ENCODE results near the gene GRK1. TPM values are rescaled to one million over a fixed set of nuclear protein-coding genes. Genes with fewer than 3 reads are reported as not detected.

GRK1 gene
- total and polyA plus RNA-seq, 2 of the 13 experiments (the other 11 are each of a cell fraction or from before 2014, with no cell fraction given) = 0.07 to 0.12 TPM

- H3K27ac ChIP-seq (ENCODE audit: extremely low read length, insufficient read depth, low read length) = no peak overlapping the region
- no peak overlapping the region for H3K9ac ChIP-seq (ENCODE audit: insufficient read depth, low read depth, low read length)
- FAIRE-seq = no peak
- BruUV-seq (replicated peaks) = no TSS peak
- ChIA-PET CTCF (ENCODE audit: low intra/inter-chr PET ratio, low total read pairs) (no interaction called here), POLR2A (no interaction called here)
- in situ Hi-C loops (cut with HindIII; ENCODE audit: extremely low pct_ligation_motif_present, low pct_unique_long_range_greater_than_20kb) (no loop called here), intact Hi-C loops (cut with micrococcal nuclease; ENCODE audit: unreplicated experiment) (no loop called here)
- no peaks in the 10 kb centered on the region for H3K9me3 ChIP-seq (ENCODE audit: low read length)
- H3K79me2 ChIP-seq (ENCODE audit: insufficient read depth, low read length) = no peaks in the 10 kb centered on the region
- TF ChIP-seq TRIM24 (CRISPR knock-in tag; IDR thresholded peaks at IDR 0.05) (no peak), ZSCAN31 (CRISPR knock-in tag; IDR thresholded peaks at IDR 0.05; ENCODE audit: low read depth) (no peak), ZFP1 (CRISPR knock-in tag; IDR thresholded peaks at IDR 0.05) (no peak), MATR3 (CRISPR knock-in tag; IDR thresholded peaks at IDR 0.05) (no peak)
- TF ChIP-seq, protein P1, sequence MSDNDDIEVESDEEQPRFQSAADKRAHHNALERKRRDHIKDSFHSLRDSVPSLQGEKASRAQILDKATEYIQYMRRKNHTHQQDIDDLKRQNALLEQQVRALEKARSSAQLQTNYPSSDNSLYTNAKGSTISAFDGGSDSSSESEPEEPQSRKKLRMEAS (IDR thresholded peaks at IDR 0.05) = no peak
- no peak for DNase-seq (ENCODE audit: low spot score)
- WGBS (ENCODE audit: low lambda C conversion rate) = 6% methylated on average over 10 of the region's 10 CpGs
- H3K27me3 ChIP-seq (ENCODE audit: control insufficient read depth in 1 of 2, insufficient read depth in 2 of 2, low read length in 2 of 2) = peaks cover 3 to 33% of the 10 kb centered on the region in 2 experiments
- no peaks in the 10 kb centered on the region for H3K4me1 ChIP-seq (ENCODE audit: insufficient read depth, low read length)
- H3K36me3 ChIP-seq (replicated peaks in 1 of 2; ENCODE audit: control insufficient read depth in 1 of 2, insufficient read depth in 2 of 2, low read length in 2 of 2) = no peaks in the 10 kb centered on the region
- no peak overlapping the region for H3K4me3 ChIP-seq (replicated peaks in 1 of 3; ENCODE audit: insufficient read depth in 1 of 3, low read depth in 2 of 3, low read length in 3 of 3)
- ATAC-seq = no peak
- no peak overlapping the region for H3K4me2 ChIP-seq (ENCODE audit: low read depth, low read length)
- H4K20me1 ChIP-seq (ENCODE audit: insufficient read depth, low read length) = no peaks in the 10 kb centered on the region
- no peak overlapping the region for H2AFZ ChIP-seq (ENCODE audit: low read length)
These were observed 117.1 kb downstream of the GRK1 start for GRCh38 chr13:113783966-113784644.

DNA sequence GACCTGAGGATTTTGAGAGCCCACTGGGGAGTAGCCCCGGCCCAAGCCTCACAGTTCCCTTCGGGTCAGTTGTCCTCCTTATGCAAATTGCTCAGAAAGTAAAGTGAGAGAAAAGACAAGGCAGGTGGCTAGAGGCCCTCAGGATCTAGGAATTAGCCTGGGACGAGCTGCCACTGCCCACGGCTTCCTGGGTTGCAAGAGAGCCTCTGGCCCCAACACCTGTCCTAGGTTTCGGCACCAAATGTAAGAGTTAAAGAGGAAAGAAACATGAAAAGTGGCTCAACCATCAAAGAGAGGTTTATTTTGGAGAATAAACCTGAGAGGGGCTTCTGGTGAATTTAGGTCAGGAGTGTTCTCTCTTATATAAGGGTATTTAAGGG is 117.6 kb downstream of the GRK1 start:
- no peak overlapping the region for H3K27ac ChIP-seq (ENCODE audit: extremely low read length, insufficient read depth, low read length)
- H2AFZ ChIP-seq (ENCODE audit: low read length) = no peak overlapping the region
- no peaks in the 10 kb centered on the region for H3K9me3 ChIP-seq (ENCODE audit: low read length)
- no peak overlapping the region for H3K9ac ChIP-seq (ENCODE audit: insufficient read depth, low read depth, low read length)
- no peaks in the 10 kb centered on the region for H3K36me3 ChIP-seq (replicated peaks in 1 of 2; ENCODE audit: control insufficient read depth in 1 of 2, insufficient read depth in 2 of 2, low read length in 2 of 2)
- in situ Hi-C loops (cut with HindIII; ENCODE audit: extremely low pct_ligation_motif_present, low pct_unique_long_range_greater_than_20kb) (no loop called here), intact Hi-C loops (cut with micrococcal nuclease; ENCODE audit: unreplicated experiment) (no loop called here)
- peaks cover 3 to 33% of the 10 kb centered on the region in 2 experiments for H3K27me3 ChIP-seq (ENCODE audit: control insufficient read depth in 1 of 2, insufficient read depth in 2 of 2, low read length in 2 of 2)
- no peak for DNase-seq (ENCODE audit: low spot score)
- BruUV-seq (replicated peaks) = no TSS peak
- CTCF ChIA-PET (ENCODE audit: low intra/inter-chr PET ratio, low total read pairs) = no interaction called here
- no peak for FAIRE-seq
- POLR2A ChIA-PET = no interaction called here
- H3K79me2 ChIP-seq (ENCODE audit: insufficient read depth, low read length) = no peaks in the 10 kb centered on the region
- WGBS (ENCODE audit: low lambda C conversion rate) = 24% methylated on average over 5 of the region's 5 CpGs
- H4K20me1 ChIP-seq (ENCODE audit: insufficient read depth, low read length) = no peaks in the 10 kb centered on the region
- no peak overlapping the region for H3K4me2 ChIP-seq (ENCODE audit: low read depth, low read length)
- H3K4me1 ChIP-seq (ENCODE audit: insufficient read depth, low read length) = no peaks in the 10 kb centered on the region
- ATAC-seq = no peak
- no peak overlapping the region for H3K4me3 ChIP-seq (replicated peaks in 1 of 3; ENCODE audit: insufficient read depth in 1 of 3, low read depth in 2 of 3, low read length in 3 of 3)
- TF ChIP-seq RNF2 (conservative IDR thresholded peaks at IDR 0.05; ENCODE audit: low read depth) (no peak), ZNF460 (CRISPR knock-in tag; IDR thresholded peaks at IDR 0.05; ENCODE audit: borderline replicate concordance) (no peak), ZKSCAN5 (CRISPR knock-in tag; IDR thresholded peaks at IDR 0.05) (no peak), ZNF224 (CRISPR knock-in tag; IDR thresholded peaks at IDR 0.05) (no peak), ZBED4 (CRISPR knock-in tag; IDR thresholded peaks at IDR 0.05; ENCODE audit: borderline replicate concordance) (no peak)

All from HepG2 (cell line).